Duodenal mucosa (tissue), 2 donors: ENCODE data around the gene CLTA.
"Not testable (repeated sequence)": the region's sequence is repeated elsewhere in the genome, so short reads cannot be mapped to it uniquely, and the experiment has no call there.

Source experiments
- H3K27ac ChIP-seq: one replicate; pipeline ENCODE4 v1.7.0; 2013; ENCODE audit warnings: low read depth, low read length
- H3K27me3 ChIP-seq, 2 donors: one replicate each; pipeline ENCODE4 v1.7.0; 2013; ENCODE audit warnings: low read length in 2 of 2, control low read depth in 1 of 2; ENCODE audit not compliant: insufficient read depth in 2 of 2, control insufficient read depth in 1 of 2
- H3K36me3 ChIP-seq, 2 donors: one replicate each; pipeline ENCODE4 v1.7.0; 2013; ENCODE audit warnings: low read length in 2 of 2, control low read depth in 1 of 2; ENCODE audit not compliant: insufficient read depth in 2 of 2, control insufficient read depth in 1 of 2
- H3K4me1 ChIP-seq, 2 donors: one replicate each; pipeline ENCODE4 v1.7.0; 2013; ENCODE audit warnings: low read length in 2 of 2, control low read depth in 1 of 2; ENCODE audit not compliant: insufficient read depth in 2 of 2, control insufficient read depth in 1 of 2
- H3K4me3 ChIP-seq, 2 donors: one replicate each; pipeline ENCODE4 v1.7.0; 2013; ENCODE audit warnings: low read length in 2 of 2, low read depth in 1 of 2
- H3K9ac ChIP-seq, 2 donors: one replicate each; pipeline ENCODE4 v1.7.0; 2013; ENCODE audit warnings: low read length in 2 of 2, low read depth in 1 of 2
- H3K9me3 ChIP-seq, 2 donors: one replicate each; pipeline ENCODE4 v1.7.0; 2013; ENCODE audit warnings: low read length in 2 of 2, control low read depth in 1 of 2; ENCODE audit not compliant: control insufficient read depth in 1 of 2

CLTA gene

DNA sequence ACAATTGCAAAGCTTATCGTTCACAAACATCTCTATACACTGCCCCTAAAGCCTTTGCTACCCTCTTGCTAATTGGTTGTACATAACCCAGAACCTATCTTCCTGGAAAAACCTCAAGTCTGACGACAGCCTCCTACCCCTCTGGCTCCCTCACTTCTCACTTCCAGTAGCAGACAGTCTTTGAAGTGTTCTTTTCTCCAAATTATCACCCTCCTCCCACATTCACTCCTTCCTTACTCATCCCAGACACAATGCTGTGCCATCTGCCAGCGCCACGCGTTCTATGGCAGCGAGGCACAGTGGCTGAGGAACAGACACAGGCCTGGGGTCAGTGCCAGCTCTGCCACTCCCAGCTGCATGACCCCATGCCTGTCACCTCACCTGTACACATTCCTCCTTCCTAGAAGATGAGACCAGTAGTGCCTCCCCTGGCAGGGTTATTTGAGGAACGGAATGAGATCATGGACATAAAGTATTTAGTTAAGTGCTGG lies 27.7 kb downstream of the CLTA start:
- H3K9me3 ChIP-seq, result peaks cover 0 to 5% of the 10 kb centered on the region in 2 donors
- H3K4me1 ChIP-seq, result no peaks in the 10 kb centered on the region
- H3K27ac ChIP-seq, result no peak overlapping the region
- no peak overlapping the region for H3K9ac ChIP-seq
- peaks cover 26 to 77% of the 10 kb centered on the region in 2 donors for H3K36me3 ChIP-seq
- H3K27me3 ChIP-seq, result no peaks in the 10 kb centered on the region
- no peak overlapping the region for H3K4me3 ChIP-seq

DNA sequence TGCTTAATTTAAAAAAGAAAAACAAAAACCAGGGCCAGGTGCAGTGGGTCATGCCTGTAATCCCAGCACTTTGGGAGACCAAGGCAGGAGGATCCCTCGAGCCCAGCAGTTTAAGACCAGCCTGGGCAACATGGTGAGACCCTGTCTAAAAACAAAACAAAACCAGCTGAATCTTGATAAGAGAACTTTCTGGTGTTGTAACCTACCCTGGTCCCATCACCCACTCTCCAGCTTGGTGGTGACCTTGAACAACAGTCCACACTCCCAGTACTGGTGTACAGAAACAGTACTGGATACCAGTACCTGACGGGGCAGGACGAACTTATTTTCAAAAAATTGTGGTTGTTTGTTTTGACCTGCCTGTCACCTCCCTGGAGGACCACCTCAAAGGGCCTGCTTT lies 30.9 kb downstream of the CLTA start:
- Histone ChIP-seq H3K4me1 (no peaks in the 10 kb centered on the region), H3K4me3 (no peak overlapping the region), H3K36me3 (peaks cover 28 to 69% of the 10 kb centered on the region in 2 donors), H3K9me3 (peaks cover 0 to 5% of the 10 kb centered on the region in 2 donors), H3K27ac (no peak overlapping the region), H3K27me3 (no peaks in the 10 kb centered on the region), H3K9ac (no peak overlapping the region)

DNA sequence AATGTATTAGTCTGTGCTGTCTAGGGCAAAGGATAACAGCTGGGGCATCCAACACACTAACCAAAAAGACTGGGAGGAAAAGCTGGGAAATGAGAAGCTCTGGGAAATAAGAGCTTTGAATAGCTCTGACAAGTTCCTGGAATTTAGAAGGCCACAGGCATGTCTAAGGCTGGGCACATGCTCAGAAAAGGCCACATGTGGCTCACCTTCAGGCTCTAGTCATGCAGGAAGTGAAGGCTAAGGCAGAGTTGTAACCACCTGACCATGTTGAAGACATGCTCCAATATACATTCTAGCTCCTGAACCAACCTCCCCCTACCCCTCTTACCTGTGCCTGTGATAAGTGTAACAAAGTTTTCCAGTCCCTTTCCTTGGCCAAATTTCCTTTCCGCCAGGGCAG lies 31.7 kb downstream of the CLTA start:
- no peak overlapping the region for H3K9ac ChIP-seq
- no peak overlapping the region for H3K4me3 ChIP-seq
- no peaks in the 10 kb centered on the region for H3K27me3 ChIP-seq
- no peak overlapping the region for H3K27ac ChIP-seq
- peaks cover 0 to 5% of the 10 kb centered on the region in 2 donors for H3K9me3 ChIP-seq
- no peaks in the 10 kb centered on the region for H3K4me1 ChIP-seq
- H3K36me3 ChIP-seq, result peaks cover 31 to 68% of the 10 kb centered on the region in 2 donors

GRCh38 chr9:36237230-36237629 lies 46.5 kb downstream of the CLTA start:
- H3K27ac ChIP-seq, result no peak overlapping the region
- no peaks in the 10 kb centered on the region for H3K4me1 ChIP-seq
- no peak overlapping the region for H3K9ac ChIP-seq
- H3K36me3 ChIP-seq, result peaks cover 12 to 16% of the 10 kb centered on the region in 2 donors
- H3K9me3 ChIP-seq, result no peaks in the 10 kb centered on the region
- H3K27me3 ChIP-seq, result no peaks in the 10 kb centered on the region
- H3K4me3 ChIP-seq, result no peak overlapping the region

DNA sequence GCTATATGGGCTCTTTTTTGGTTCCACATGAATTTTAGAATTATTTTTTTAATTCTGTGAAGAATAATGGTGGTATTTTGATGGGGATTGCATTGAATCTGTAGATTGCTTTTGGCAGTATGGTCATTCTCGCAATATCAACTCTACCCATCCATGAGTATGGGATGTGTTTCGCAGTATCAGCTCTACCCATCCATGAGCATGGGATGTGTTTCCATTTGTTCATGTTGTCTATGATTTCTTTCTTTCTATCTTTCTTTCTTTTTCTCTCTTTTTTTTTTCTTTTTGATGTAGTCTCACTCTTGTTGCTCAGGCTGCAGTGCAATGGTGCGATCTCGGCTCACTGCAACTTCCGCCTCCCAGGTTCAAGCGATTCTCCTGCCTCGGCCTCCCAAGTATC lies 48.5 kb downstream of the CLTA start:
- H3K9ac ChIP-seq, H3K4me1 ChIP-seq, H3K27ac ChIP-seq, H3K9me3 ChIP-seq, H3K4me3 ChIP-seq, H3K27me3 ChIP-seq: not testable (repeated sequence)
- H3K36me3 ChIP-seq, result peaks cover 7 to 10% of the 10 kb centered on the region in 2 donors

- not testable (repeated sequence) for H3K4me3 ChIP-seq, H3K27ac ChIP-seq, H3K9me3 ChIP-seq, H3K27me3 ChIP-seq, H3K9ac ChIP-seq, H3K36me3 ChIP-seq, H3K4me1 ChIP-seq
These were observed 49.0 kb downstream of the CLTA start for GRCh38 chr9:36239675-36240074.

DNA sequence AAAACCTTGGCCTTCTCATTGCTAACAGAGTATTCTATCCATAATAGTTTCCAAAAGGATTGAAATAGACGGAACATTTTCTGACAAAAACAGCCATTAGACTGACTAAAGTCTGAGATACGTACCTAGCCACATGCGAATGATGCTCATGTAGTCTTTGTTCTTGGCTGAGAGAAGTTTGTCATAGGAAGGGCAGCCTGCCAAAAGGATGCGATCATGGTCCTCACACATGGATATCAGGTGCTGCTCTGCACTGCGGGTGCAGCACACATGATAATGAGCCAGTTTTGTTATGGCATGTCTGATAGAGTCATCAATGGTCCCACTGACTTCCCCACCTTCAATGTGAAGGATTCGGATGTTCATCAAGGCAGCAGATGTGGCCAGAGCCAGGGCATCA lies 55.2 kb downstream of the CLTA start:
- Histone ChIP-seq H3K27me3 (no peaks in the 10 kb centered on the region), H3K9me3 (no peaks in the 10 kb centered on the region), H3K4me1 (no peaks in the 10 kb centered on the region), H3K4me3 (no peak overlapping the region), H3K9ac (no peak overlapping the region), H3K27ac (no peak overlapping the region), H3K36me3 (peaks cover 8 to 16% of the 10 kb centered on the region in 2 donors)

- H3K36me3 ChIP-seq, result peaks cover 8 to 16% of the 10 kb centered on the region in 2 donors
- no peaks in the 10 kb centered on the region for H3K9me3 ChIP-seq
- H3K27ac ChIP-seq, result no peak overlapping the region
- H3K27me3 ChIP-seq, result no peaks in the 10 kb centered on the region
- H3K9ac ChIP-seq, result no peak overlapping the region
- H3K4me3 ChIP-seq, result no peak overlapping the region
- no peaks in the 10 kb centered on the region for H3K4me1 ChIP-seq
These were observed 56.6 kb downstream of the CLTA start for GRCh38 chr9:36247356-36247755.

- H3K9ac ChIP-seq, H3K4me3 ChIP-seq, H3K4me1 ChIP-seq, H3K27me3 ChIP-seq, H3K27ac ChIP-seq, H3K9me3 ChIP-seq: not testable (repeated sequence)
- peaks cover 8 to 12% of the 10 kb centered on the region in 2 donors for H3K36me3 ChIP-seq
These were observed 57.3 kb downstream of the CLTA start for GRCh38 chr9:36248061-36248460.

DNA sequence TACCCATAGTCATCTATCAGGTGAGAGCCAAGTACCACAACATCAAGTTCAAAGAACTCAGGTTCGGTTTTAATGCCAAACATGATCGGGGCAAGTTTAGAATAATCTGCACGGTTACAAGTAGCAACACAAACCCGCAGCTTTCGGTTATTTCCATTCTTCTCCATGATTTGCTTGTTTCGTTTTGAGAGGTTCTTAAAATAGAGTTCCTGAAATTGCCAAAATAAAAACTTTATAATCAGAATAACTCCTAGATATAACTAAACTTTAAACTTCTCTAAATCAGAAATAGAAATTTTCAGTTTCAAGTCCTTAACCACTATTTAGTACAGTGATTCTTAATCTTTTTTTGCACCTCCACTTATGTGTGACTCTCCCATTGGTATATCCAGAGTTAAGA lies 58.5 kb downstream of the CLTA start:
- no peak overlapping the region for H3K4me3 ChIP-seq
- H3K36me3 ChIP-seq, result peaks cover 7 to 8% of the 10 kb centered on the region in 2 donors
- no peak overlapping the region for H3K9ac ChIP-seq
- H3K27ac ChIP-seq, result no peak overlapping the region
- H3K27me3 ChIP-seq, result no peaks in the 10 kb centered on the region
- H3K9me3 ChIP-seq, result no peaks in the 10 kb centered on the region
- H3K4me1 ChIP-seq, result no peaks in the 10 kb centered on the region

DNA sequence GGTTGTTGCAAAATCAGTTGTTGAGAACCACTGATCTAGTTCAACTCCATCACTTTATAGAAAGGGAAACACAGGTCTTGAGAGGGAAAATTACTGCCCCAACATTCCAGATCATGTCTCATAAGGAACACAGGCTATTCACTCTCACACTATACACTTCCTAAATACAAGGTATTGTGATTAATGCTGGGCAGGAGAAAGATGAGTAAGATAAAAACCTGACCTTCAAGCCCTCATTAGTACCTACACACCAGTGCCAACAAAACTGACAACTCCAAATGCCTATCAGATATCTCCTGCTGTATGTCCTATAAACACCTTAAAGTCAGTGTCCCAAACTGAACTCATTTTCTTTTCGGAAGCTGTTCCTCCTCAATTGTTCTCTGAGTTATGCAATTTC lies 59.4 kb downstream of the CLTA start:
- Histone ChIP-seq H3K27me3 (no peaks in the 10 kb centered on the region), H3K4me3 (no peak overlapping the region), H3K27ac (no peak overlapping the region), H3K9me3 (no peaks in the 10 kb centered on the region), H3K36me3 (peaks cover 7 to 8% of the 10 kb centered on the region in 2 donors), H3K4me1 (no peaks in the 10 kb centered on the region), H3K9ac (no peak overlapping the region)
